OCI-LY1 (cell line): ENCODE measurements around the gene CACNG5.

Source experiments
- EZH2 ChIP-seq: fragments of 200-600 bp; sonication (generic), shearing (Covaris generic); IDR thresholded peaks from 2 replicates; pipeline ENCODE4 v1.8.0; 2017; ENCODE audit warnings: borderline replicate concordance, mixed run types, mild to moderate bottlenecking, antibody characterized with exemption, low read length, moderate library complexity, mixed read lengths
- TF ChIP-seq, protein P1 (sequence below): fragments of 200-600 bp; sonication (generic), shearing (Covaris generic); IDR thresholded peaks from 2 replicates; pipeline ENCODE4 v1.5.1; 2017; ENCODE audit warnings: mild to moderate bottlenecking, antibody characterized with exemption, low read length, moderate library complexity, mixed read lengths

- no peak for TF ChIP-seq EZH2
- TF ChIP-seq, protein P1, sequence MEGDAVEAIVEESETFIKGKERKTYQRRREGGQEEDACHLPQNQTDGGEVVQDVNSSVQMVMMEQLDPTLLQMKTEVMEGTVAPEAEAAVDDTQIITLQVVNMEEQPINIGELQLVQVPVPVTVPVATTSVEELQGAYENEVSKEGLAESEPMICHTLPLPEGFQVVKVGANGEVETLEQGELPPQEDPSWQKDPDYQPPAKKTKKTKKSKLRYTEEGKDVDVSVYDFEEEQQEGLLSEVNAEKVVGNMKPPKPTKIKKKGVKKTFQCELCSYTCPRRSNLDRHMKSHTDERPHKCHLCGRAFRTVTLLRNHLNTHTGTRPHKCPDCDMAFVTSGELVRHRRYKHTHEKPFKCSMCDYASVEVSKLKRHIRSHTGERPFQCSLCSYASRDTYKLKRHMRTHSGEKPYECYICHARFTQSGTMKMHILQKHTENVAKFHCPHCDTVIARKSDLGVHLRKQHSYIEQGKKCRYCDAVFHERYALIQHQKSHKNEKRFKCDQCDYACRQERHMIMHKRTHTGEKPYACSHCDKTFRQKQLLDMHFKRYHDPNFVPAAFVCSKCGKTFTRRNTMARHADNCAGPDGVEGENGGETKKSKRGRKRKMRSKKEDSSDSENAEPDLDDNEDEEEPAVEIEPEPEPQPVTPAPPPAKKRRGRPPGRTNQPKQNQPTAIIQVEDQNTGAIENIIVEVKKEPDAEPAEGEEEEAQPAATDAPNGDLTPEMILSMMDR = no peak
These were observed 21.6 kb upstream of the CACNG5 start for GRCh38 chr17:66813296-66813695.
